ENCODE measurements around the gene NOS3. TPM values are rescaled to one million over a fixed set of nuclear protein-coding genes. Genes with fewer than 3 reads are reported as not detected.
A peak's percentile ranks its signal among the peaks of the same experiment; 100 is the strongest.

The NOS3 gene
- total and polyA plus RNA-seq, 9 of the 15 experiments (the other 6 are each of a cell fraction or from before 2014, with no cell fraction given), result 1.1 to 121 (median 23.6) TPM

GRCh38 chr7:150962553-150963399 lies 28.0 kb upstream of the NOS3 start (continued):
- TF ChIP-seq POLR2AphosphoS5 (IDR thresholded peaks at IDR 0.05; ENCODE audit: control insufficient read depth, insufficient read depth, low read depth, low read length) (no peak), FOXM1 (IDR thresholded peaks at IDR 0.05; ENCODE audit: low read depth) (no peak), FOXM1 (CRISPR knock-in tag; IDR thresholded peaks at IDR 0.05; ENCODE audit: low read depth) (no peak), ZNF695 (CRISPR knock-in tag; IDR thresholded peaks at IDR 0.05) (no peak), MAFF (IDR thresholded peaks at IDR 0.05; ENCODE audit: low read length) (no peak), FOS (IDR thresholded peaks at IDR 0.05; ENCODE audit: extremely low read depth, insufficient read length) (no peak), TFE3 (CRISPR knock-in tag; IDR thresholded peaks at IDR 0.05) (no peak), ZNF263 (CRISPR knock-in tag; IDR thresholded peaks at IDR 0.05; ENCODE audit: borderline replicate concordance) (no peak; the same call in 1 of the 2 replicates), IRF9 (tag; IDR thresholded peaks at IDR 0.05) (no peak), ZNF277 (CRISPR knock-in tag; IDR thresholded peaks at IDR 0.05; ENCODE audit: borderline replicate concordance) (no peak), TSHZ1 (CRISPR knock-in tag; IDR thresholded peaks at IDR 0.05) (no peak), SRSF7 (optimal IDR thresholded peaks at IDR 0.05; ENCODE audit: low read depth, low read length) (no peak), SRSF9 (IDR thresholded peaks at IDR 0.05; ENCODE audit: borderline replicate concordance, low read depth, low read length) (no peak), SMARCE1 (IDR thresholded peaks at IDR 0.05) (0 out of 2 replicates have a peak, but pooled peaks have one; percentile 10), DPF2 (IDR thresholded peaks at IDR 0.05) (no peak), GTF2B (IDR thresholded peaks at IDR 0.05; ENCODE audit: extremely low read depth, insufficient read length) (no peak), FUS (optimal IDR thresholded peaks at IDR 0.05; ENCODE audit: low read depth, low read length) (no peak)

Measured in K562 (cell line).